Amniotic stem cell (primary cell): Measurements from ENCODE around the gene C1QTNF3.
A peak's percentile ranks its signal among the peaks of the same experiment; 100 is the strongest.
"Not testable (repeated sequence)": the region's sequence is repeated elsewhere in the genome, so short reads cannot be mapped to it uniquely, and the experiment has no call there.

Experiments
- DNase-seq: peaks from one replicate; lab custom pipeline; 2025; lab: John Stamatoyannopoulos, UW

Gene C1QTNF3

GRCh38 chr5:34022121-34022705, 20.8 kb downstream of the C1QTNF3 start:
- no peak for DNase-seq

GRCh38 chr5:34021334-34021733, 21.7 kb downstream of the C1QTNF3 start:
- no peak for DNase-seq

GRCh38 chr5:34020726-34021125, 22.3 kb downstream of the C1QTNF3 start:
- DNase-seq: no peak

GRCh38 chr5:34017254-34017653, 25.8 kb downstream of the C1QTNF3 start:
- no peak for DNase-seq

GRCh38 chr5:34016750-34017149, 26.3 kb downstream of the C1QTNF3 start:
- no peak for DNase-seq

- DNase-seq: no peak
Measured at GRCh38 chr5:34016222-34016621, 26.8 kb downstream of the C1QTNF3 start.

GRCh38 chr5:34015120-34015822, 27.7 kb downstream of the C1QTNF3 start:
- DNase-seq: no peak

- DNase-seq: no peak
Measured at GRCh38 chr5:34014626-34015025, 28.4 kb downstream of the C1QTNF3 start.

- DNase-seq: no peak
Measured at GRCh38 chr5:34013547-34013946, 29.5 kb downstream of the C1QTNF3 start.

GRCh38 chr5:34012791-34013190, 30.2 kb downstream of the C1QTNF3 start:
- no peak for DNase-seq

- no peak for DNase-seq
Measured at GRCh38 chr5:34011536-34011935, 31.5 kb downstream of the C1QTNF3 start.

GRCh38 chr5:34010146-34010545, 32.9 kb downstream of the C1QTNF3 start:
- not testable (repeated sequence) for DNase-seq

- DNase-seq: no peak
Measured at GRCh38 chr5:34009610-34010009, 33.4 kb downstream of the C1QTNF3 start.

GRCh38 chr5:34008802-34009201, 34.2 kb downstream of the C1QTNF3 start:
- DNase-seq: no peak

GRCh38 chr5:34007621-34008600, 35.1 kb downstream of the C1QTNF3 start, which contains the start of gene AMACR:
Gene AMACR, minus strand, starts transcription at chr5:34008050. Its CDS starts 31 bp downstream, at chr5:34008019.
- DNase-seq: peak; percentile 82

GRCh38 chr5:34007201-34007620, 35.8 kb downstream of the C1QTNF3 start:
- no peak for DNase-seq

GRCh38 chr5:34005681-34006080, 37.3 kb downstream of the C1QTNF3 start:
- DNase-seq: no peak

- DNase-seq: no peak
Measured at GRCh38 chr5:34005211-34005610, 37.8 kb downstream of the C1QTNF3 start.

GRCh38 chr5:34003941-34004340, 39.1 kb downstream of the C1QTNF3 start:
- DNase-seq: no peak

GRCh38 chr5:34002629-34003328, 40.2 kb downstream of the C1QTNF3 start:
- no peak for DNase-seq

GRCh38 chr5:34001241-34001841, 41.7 kb downstream of the C1QTNF3 start:
- no peak for DNase-seq
